Naive B cell (primary cell): ENCODE measurements around the gene NCAPG. TPM values are rescaled to one million over a fixed set of nuclear protein-coding genes. Genes with fewer than 3 reads are reported as not detected.

Source experiments
- ATAC-seq, 2 donors: fragments of 150-1000 bp; cut with Tn5 transposase; 2 replicates each; pipeline ENCODE4 v1.10.0; 2021; ENCODE audit warnings: low read depth in 2 of 2, mild to moderate bottlenecking in 2 of 2, moderate library complexity in 2 of 2
- DNase-seq: peaks from one replicate; pipeline ENCODE4 v3.0.0; 2022
- H3K27ac Mint-ChIP-seq, 6 donors: one replicate each; pipeline ENCODE4 v1.8.0; 2020 to 2022; ENCODE audit warnings: mild to moderate bottlenecking in 6 of 6, mixed read lengths in 6 of 6, moderate library complexity in 5 of 6, inconsistent platforms in 2 of 6
- H3K27me3 Mint-ChIP-seq, 3 donors: one replicate each; pipeline ENCODE4 v1.8.0; 2021 to 2022; ENCODE audit warnings: mixed read lengths in 3 of 3, mild to moderate bottlenecking in 1 of 3
- H3K36me3 Mint-ChIP-seq, 2 donors: one replicate each; pipeline ENCODE4 v1.8.0; 2020 to 2022; ENCODE audit warnings: mixed read lengths in 2 of 2, inconsistent platforms in 1 of 2, mild to moderate bottlenecking in 1 of 2
- H3K4me1 Mint-ChIP-seq, 3 donors: one replicate each; pipeline ENCODE4 v1.8.0; 2020 to 2022; ENCODE audit warnings: mixed read lengths in 3 of 3, inconsistent platforms in 1 of 3, mild to moderate bottlenecking in 1 of 3, moderate library complexity in 1 of 3
- H3K4me3 Mint-ChIP-seq, 8 donors: one replicate each; pipeline ENCODE4 v1.8.0; 2020 to 2022; ENCODE audit warnings: mild to moderate bottlenecking in 8 of 8, mixed read lengths in 8 of 8, moderate library complexity in 8 of 8, inconsistent platforms in 2 of 8
- H3K9me3 Mint-ChIP-seq, 7 donors: one replicate each; pipeline ENCODE4 v1.8.0; 2020 to 2022; ENCODE audit warnings: mixed read lengths in 7 of 7, mild to moderate bottlenecking in 5 of 7, inconsistent platforms in 2 of 7, moderate library complexity in 1 of 7
- polyA plus RNA-seq, 6 donors: library from polyadenylated mRNA; unstranded; fragments of 300-500 nt; fragmentation: Illumina TruSeq; gene quantifications; one replicate each; pipeline ENCODE4 v1.2.3, GENCODE V29; 2021; ENCODE audit warnings: low read depth in 6 of 6

NCAPG gene
- polyA plus RNA-seq, 6 donors from 2014 or later: 0.15 to 1.3 (median 0.34) TPM; not detected in 2

GRCh38 chr4:17865866-17866363 is 55.1 kb downstream of the NCAPG start:
- Mint-ChIP-seq H3K27me3 (no peaks in the 10 kb centered on the region), H3K27ac (no peak overlapping the region), H3K9me3 (peaks cover 8 to 27% (median 15%) of the 10 kb centered on the region in 7 donors), H3K36me3 (peaks cover 11 to 19% of the 10 kb centered on the region in 2 donors), H3K4me3 (no peak overlapping the region), H3K4me1 (no peaks in the 10 kb centered on the region)
- no peak for DNase-seq
- ATAC-seq: no peak

- Mint-ChIP-seq H3K4me1 (no peaks in the 10 kb centered on the region), H3K4me3 (no peak overlapping the region), H3K27me3 (no peaks in the 10 kb centered on the region), H3K9me3 (peaks cover 5 to 23% (median 15%) of the 10 kb centered on the region in 7 donors), H3K27ac (peak overlapping the region in 1 of 6 donors; percentile 46), H3K36me3 (peaks cover 6 to 16% of the 10 kb centered on the region in 2 donors)
- ATAC-seq: no peak
- no peak for DNase-seq
Observed at GRCh38 chr4:17866810-17867209, 56.0 kb downstream of the NCAPG start.

GRCh38 chr4:17867276-17867675 is 56.5 kb downstream of the NCAPG start:
- peaks cover under 1 to 18% (median 10%) of the 10 kb centered on the region in 7 donors for H3K9me3 Mint-ChIP-seq
- H3K36me3 Mint-ChIP-seq: peaks cover 2 to 12% of the 10 kb centered on the region in 2 donors
- peak overlapping the region in 1 of 6 donors; percentile 46 for H3K27ac Mint-ChIP-seq
- no peak for DNase-seq
- ATAC-seq: no peak
- H3K4me1 Mint-ChIP-seq: no peaks in the 10 kb centered on the region
- no peak overlapping the region for H3K4me3 Mint-ChIP-seq
- no peaks in the 10 kb centered on the region for H3K27me3 Mint-ChIP-seq

GRCh38 chr4:17869327-17869726 is 58.5 kb downstream of the NCAPG start:
- Mint-ChIP-seq H3K27ac (no peak overlapping the region), H3K27me3 (no peaks in the 10 kb centered on the region), H3K4me1 (no peaks in the 10 kb centered on the region), H3K9me3 (peaks cover 0 to 2% (median 0%) of the 10 kb centered on the region in 7 donors), H3K36me3 (peaks cover 0 to 5% of the 10 kb centered on the region in 2 donors), H3K4me3 (no peak overlapping the region)
- ATAC-seq (no peak), DNase-seq (no peak)

GRCh38 chr4:17875402-17876070 is 64.8 kb downstream of the NCAPG start:
- no peak overlapping the region for H3K27ac Mint-ChIP-seq
- H3K36me3 Mint-ChIP-seq: peaks cover 8 to 10% of the 10 kb centered on the region in 2 donors
- no peak overlapping the region for H3K4me3 Mint-ChIP-seq
- H3K9me3 Mint-ChIP-seq: no peaks in the 10 kb centered on the region
- H3K27me3 Mint-ChIP-seq: no peaks in the 10 kb centered on the region
- no peaks in the 10 kb centered on the region for H3K4me1 Mint-ChIP-seq
- ATAC-seq (no peak), DNase-seq (no peak)

- Mint-ChIP-seq H3K4me1 (no peaks in the 10 kb centered on the region), H3K4me3 (no peak overlapping the region), H3K9me3 (no peaks in the 10 kb centered on the region), H3K27ac (no peak overlapping the region), H3K36me3 (peaks cover 8 to 10% of the 10 kb centered on the region in 2 donors), H3K27me3 (no peaks in the 10 kb centered on the region)
- ATAC-seq (no peak), DNase-seq (no peak)
Observed at GRCh38 chr4:17876943-17877342, 66.2 kb downstream of the NCAPG start.

- H3K36me3 Mint-ChIP-seq: peaks cover 8 to 10% of the 10 kb centered on the region in 2 donors
- H3K27me3 Mint-ChIP-seq: no peaks in the 10 kb centered on the region
- H3K4me1 Mint-ChIP-seq: no peaks in the 10 kb centered on the region
- H3K9me3 Mint-ChIP-seq: no peaks in the 10 kb centered on the region
- DNase-seq (no peak), ATAC-seq (no peak)
- no peak overlapping the region for H3K27ac Mint-ChIP-seq
- no peak overlapping the region for H3K4me3 Mint-ChIP-seq
Observed at GRCh38 chr4:17877661-17878060, 66.9 kb downstream of the NCAPG start.

GRCh38 chr4:17884063-17884462 is 73.3 kb downstream of the NCAPG start:
- Mint-ChIP-seq H3K4me1 (no peaks in the 10 kb centered on the region), H3K36me3 (peaks cover 14 to 16% of the 10 kb centered on the region in 2 donors), H3K27ac (peak overlapping the region in 2 of 6 donors; percentile 23 to 46), H3K4me3 (no peak overlapping the region), H3K9me3 (no peaks in the 10 kb centered on the region), H3K27me3 (no peaks in the 10 kb centered on the region)
- DNase-seq: no peak
- no peak for ATAC-seq

- Mint-ChIP-seq H3K4me1 (no peaks in the 10 kb centered on the region), H3K36me3 (peaks cover 14 to 16% of the 10 kb centered on the region in 2 donors), H3K9me3 (no peaks in the 10 kb centered on the region), H3K27ac (no peak overlapping the region), H3K27me3 (no peaks in the 10 kb centered on the region), H3K4me3 (no peak overlapping the region)
- ATAC-seq (no peak), DNase-seq (no peak)
Observed at GRCh38 chr4:17884511-17884910, 73.7 kb downstream of the NCAPG start.

- Mint-ChIP-seq H3K4me3 (no peak overlapping the region), H3K4me1 (no peaks in the 10 kb centered on the region)
- ATAC-seq: no peak
Observed at GRCh38 chr4:17889692-17890091, 78.9 kb downstream of the NCAPG start.

GRCh38 chr4:17894421-17894820 is 83.6 kb downstream of the NCAPG start:
- DNase-seq (no peak), ATAC-seq (no peak)
- H3K27me3 Mint-ChIP-seq: no peaks in the 10 kb centered on the region
- H3K4me3 Mint-ChIP-seq: no peak overlapping the region
- no peaks in the 10 kb centered on the region for H3K9me3 Mint-ChIP-seq
- peaks cover 0 to 9% of the 10 kb centered on the region in 2 donors for H3K36me3 Mint-ChIP-seq
- no peaks in the 10 kb centered on the region for H3K4me1 Mint-ChIP-seq
- no peak overlapping the region for H3K27ac Mint-ChIP-seq

More at GRCh38 chr4:17889692-17890091, 78.9 kb downstream of the NCAPG start:
- DNase-seq: no peak
- Mint-ChIP-seq H3K27me3 (no peaks in the 10 kb centered on the region), H3K27ac (no peak overlapping the region), H3K9me3 (no peaks in the 10 kb centered on the region), H3K36me3 (peaks cover 6 to 14% of the 10 kb centered on the region in 2 donors)

Other genes with a start within 250 kb of the NCAPG start
- 10 to 100 TPM; 33.4 to 54.5 (median 40.6) TPM for gene LAP3, start 233.8 kb upstream of the NCAPG start, polyA plus RNA-seq
- 10 to 100 TPM; 39.8 to 60.4 (median 48.1) TPM for gene MED28, start 196.3 kb upstream of the NCAPG start, polyA plus RNA-seq
- gene FAM184B, start 29.4 kb upstream of the NCAPG start, polyA plus RNA-seq: not detected
- gene DCAF16, start 222 bp upstream of the NCAPG start, polyA plus RNA-seq: 10 to 100 TPM; 13.6 to 31.4 (median 18.6) TPM
- gene LCORL, start 210.8 kb downstream of the NCAPG start, polyA plus RNA-seq: 10 to 100 TPM in 5 of 6 donors, 1 to 10 TPM in 1; 8.0 to 20.2 (median 16.7) TPM